ENCODE results near the gene LRRC4. TPM values are rescaled to one million over a fixed set of nuclear protein-coding genes. Genes with fewer than 3 reads are reported as not detected.

The LRRC4 gene
- total RNA-seq, 1 donor from 2014 or later, result 16.7 TPM

GRCh38 chr7:128059143-128059988 lies 28.1 kb upstream of the LRRC4 start:
- ATAC-seq, result no peak

DNA sequence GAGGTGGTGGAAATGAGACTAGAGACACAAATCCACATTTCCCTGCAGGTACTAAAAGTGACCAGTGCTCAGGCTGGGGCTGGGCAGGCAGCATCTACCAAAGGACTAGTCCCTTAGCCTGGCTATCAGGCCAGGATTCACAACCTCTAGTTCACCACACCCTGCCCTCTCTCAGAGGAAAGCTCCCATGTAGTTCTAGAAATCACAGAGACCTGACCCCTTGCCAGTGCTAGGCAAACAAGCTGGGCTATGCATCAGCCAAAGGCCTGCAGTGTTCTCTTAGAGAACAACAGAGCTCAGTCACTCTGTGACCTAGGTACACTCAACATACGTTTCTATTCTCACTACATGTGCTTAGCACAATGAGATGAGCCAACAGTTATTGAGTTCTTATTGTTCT lies 26.7 kb upstream of the LRRC4 start:
- no peak for ATAC-seq

- no peak for ATAC-seq
These were observed 25.7 kb upstream of the LRRC4 start for GRCh38 chr7:128056901-128057300.

DNA sequence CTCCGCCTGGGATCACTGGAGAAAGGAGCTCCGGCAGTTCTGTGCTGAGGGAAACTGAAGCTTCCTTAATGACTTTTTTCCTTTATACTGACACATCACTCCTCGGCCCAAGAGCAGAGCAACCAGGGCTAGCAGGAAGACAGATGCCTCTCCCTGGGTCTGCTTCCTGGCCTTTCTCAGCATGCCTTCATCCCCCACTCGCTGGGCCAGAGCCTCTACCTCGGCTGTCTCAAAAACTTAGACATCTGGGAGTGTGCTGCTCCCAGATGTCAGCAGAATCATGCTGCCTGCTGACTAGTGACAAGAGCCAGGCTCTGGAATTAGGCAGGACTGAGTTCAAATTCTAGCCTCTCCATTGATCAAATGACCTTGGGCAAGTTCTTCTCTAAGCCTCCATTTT lies 24.4 kb upstream of the LRRC4 start:
- ATAC-seq, result no peak

GRCh38 chr7:128054511-128054910 lies 23.3 kb upstream of the LRRC4 start:
- no peak for ATAC-seq

DNA sequence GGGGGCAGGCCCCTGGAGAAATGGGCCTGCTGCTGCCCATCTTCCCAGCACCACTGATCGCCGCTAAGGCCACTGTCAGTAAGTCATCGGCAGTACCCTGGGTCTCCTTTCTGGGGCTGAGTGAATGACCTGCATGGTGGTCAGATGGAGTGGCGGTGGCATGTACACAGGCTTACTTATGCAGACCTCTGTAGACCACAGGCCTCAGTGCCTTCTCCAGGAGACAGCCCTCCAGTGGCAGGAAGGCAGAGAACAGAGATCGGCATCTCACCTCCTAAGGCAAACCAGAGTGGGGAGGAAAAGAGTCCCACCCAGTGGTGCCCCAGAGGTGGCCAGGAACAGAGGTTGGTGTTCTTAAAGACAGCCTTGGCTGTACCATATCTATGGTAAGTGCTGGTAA lies 22.8 kb upstream of the LRRC4 start:
- ATAC-seq, result no peak

- ATAC-seq, result no peak
These were observed 21.8 kb upstream of the LRRC4 start for GRCh38 chr7:128053023-128053422.

DNA sequence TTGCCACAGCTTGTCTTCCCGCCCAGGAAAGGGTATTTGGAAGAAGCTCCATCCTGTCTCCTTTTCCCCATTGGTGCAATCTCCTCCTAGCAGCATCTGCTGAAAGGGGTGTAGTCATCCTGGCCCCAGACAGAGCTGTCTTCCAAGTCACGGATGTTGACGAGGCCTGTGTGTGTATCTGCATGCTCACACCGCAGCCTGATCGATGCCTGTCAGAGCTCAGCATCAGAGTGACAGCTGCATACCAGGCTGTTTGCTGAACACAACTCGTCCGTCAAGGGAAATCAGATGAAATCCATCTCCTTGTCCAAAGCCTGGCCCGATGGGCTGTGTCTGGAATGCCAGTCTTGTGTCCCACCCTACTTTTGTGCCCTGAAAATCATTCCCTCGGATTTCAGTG lies 21.2 kb upstream of the LRRC4 start:
- no peak for ATAC-seq

DNA sequence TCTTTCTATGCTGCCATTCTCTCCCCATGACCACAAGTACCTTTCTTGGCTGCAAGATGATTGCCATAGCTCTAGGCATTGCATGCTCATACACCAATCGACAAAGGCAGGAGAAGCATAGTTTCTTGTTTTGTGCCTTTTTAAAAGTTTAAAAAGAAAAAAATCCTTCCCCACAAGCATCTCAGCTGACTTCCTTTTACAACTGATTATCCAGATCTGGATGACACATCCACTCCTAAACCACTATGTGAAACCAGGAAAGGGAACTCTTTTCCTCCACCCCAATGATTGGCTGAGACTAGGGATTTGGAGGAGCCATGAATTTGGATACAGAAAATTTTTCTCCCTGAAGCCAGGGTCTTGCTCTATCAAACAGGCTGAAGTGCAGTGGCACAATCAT lies 14.5 kb upstream of the LRRC4 start:
- ATAC-seq, result no peak

DNA sequence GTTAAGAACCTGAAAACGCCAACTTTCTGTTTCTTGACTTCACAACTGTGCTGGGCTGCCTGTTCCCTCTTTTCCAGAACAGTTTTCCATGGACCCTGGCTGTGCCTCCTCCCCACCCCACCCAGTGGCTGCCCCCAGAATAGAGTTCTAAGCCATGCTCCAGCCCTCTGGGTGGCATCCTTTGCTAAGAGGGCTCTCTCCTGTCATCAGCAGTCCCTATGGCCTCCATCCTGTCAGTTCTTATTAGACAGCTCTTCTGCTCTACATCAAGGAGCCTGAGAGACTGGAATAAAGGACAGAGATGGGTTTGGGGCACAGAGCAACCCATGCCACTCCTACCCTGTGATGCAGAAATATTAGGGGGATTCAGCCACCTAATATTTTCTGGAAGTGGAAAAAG lies 13.9 kb upstream of the LRRC4 start:
- no peak for ATAC-seq

GRCh38 chr7:128044064-128044463 lies 12.8 kb upstream of the LRRC4 start:
- ATAC-seq, result no peak

DNA sequence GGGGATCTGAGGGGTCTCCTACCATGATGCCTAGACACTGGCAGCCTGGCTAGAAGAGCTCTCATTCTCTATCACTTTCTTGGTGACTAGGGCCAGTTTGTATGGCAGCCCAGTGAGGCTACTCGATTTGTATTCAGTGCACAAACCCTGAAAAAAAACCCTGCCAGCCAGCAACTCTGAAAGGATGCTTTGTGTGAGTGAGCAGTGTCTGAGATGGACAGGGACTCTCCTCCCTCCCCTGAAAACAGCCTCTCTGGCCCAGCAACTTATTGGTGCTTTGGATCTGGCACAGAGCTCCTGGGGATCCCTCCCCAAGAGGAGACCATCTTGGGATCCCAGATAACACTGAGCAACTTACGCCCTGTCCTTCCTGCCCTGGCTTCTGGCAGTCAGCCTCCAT lies 10.8 kb upstream of the LRRC4 start:
- ATAC-seq, result no peak

DNA sequence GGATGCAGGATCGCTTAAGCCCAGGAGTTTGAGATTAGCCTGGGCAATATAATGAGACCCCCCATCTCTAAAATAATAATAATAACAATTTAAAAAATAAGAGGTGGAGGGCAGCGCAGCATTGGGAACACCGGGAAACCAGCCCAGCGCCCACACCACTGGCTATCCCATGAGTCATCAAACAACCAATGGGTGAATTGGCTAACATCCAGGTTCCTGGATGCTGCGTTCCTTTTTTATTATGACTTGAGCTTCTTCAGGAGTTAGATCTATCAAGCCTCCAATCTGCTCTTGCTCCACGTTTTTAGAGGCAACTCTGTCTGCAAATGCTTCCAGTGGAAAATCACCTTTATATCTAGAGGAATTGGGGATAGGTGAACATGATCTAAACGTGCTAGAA lies 10.0 kb upstream of the LRRC4 start:
- ATAC-seq, result no peak

DNA sequence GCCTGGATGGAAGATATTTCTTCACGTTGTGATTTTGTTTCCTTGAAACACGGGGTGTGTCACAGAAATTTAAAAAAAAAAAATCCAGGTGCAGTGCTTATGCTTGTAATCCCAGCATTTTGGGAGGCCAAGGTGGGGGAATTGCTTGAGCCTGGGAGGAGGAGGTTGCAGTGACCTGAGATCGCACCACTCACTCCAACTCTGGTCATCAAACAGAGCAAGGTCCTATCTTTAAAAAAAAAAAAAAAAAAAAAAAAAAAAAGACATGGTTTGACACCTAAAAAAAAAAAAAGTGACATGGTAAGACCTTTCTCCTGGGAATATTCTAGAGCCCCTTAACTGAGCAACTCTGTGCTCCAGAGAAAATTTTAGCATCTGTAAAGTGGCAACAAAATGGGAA lies 9.0 kb upstream of the LRRC4 start:
- ATAC-seq, result no peak

- ATAC-seq, result no peak
These were observed 8.3 kb upstream of the LRRC4 start for GRCh38 chr7:128039544-128039953.

DNA sequence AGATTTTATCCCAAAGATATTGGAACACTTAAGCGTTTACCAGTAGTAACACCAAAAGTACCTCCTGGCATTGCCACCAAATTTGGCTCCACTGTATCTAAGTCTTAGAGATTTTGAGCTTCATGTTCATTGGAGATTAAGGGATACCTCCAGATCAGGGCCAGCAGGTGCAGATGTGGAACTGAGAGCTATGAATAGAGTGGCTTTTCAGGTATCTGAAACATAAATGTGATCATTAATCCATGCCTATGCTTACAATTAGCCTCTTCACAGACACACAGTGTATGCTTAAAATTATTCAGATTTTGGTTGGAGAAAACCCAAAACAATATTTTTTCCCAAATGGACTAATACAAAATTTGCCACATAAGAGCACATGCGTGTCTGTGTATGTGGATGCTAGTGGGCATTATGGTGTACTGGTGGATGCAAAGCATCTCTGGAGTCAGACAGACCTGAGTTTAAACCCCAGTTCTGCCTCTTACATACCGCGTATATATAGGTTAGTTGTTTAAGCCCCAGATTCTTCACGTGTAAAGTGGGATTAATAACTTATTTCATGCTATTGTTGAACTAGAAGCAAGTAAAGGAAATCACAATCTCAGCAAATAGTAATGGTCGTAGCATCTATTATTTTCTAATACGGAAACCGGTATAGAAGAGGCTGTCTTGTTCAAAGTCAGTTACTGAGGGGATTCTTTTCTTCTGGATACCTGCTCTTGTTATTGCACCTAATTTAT lies 6.8 kb upstream of the LRRC4 start:
- no peak for ATAC-seq

- ATAC-seq, result no peak
These were observed 5.8 kb upstream of the LRRC4 start for GRCh38 chr7:128037081-128037480.

DNA sequence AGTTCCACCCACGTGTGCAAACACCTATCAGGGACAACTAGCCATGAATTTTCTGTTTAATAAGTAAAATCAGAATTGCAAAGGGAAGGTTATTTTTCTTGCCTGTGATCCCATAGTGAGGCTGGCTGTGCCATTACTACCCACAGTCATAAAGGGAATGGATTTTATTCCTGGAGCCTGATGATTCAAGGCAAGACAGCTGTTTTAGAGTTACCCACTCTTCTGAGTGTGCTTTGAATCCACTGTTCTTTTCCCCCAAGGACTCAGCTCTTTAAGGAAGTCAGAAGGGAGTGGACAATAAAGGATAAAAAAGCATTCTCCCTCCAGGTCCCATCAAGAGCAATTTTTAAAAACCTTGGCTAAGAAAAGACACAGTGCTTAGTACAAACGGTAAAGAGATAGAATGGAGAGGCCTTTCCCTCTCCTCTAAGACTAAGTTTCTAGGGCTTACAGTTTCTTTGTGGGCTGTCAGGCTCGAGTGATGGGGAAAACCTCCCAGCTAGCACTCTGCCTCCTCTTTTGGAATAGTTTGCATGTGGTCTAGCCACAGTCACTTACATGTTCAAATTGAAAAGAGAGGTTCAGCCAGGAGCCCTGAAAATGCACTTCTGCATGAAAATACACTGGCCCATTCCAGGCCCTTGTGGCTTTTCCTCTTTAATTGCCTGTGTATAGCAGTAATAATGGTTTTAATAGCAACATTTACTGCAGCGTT lies 5.1 kb upstream of the LRRC4 start:
- ATAC-seq, result no peak

- ATAC-seq, result no peak
These were observed 4.5 kb upstream of the LRRC4 start for GRCh38 chr7:128035712-128036111.

GRCh38 chr7:128034825-128035224 lies 3.6 kb upstream of the LRRC4 start:
- no peak for ATAC-seq

GRCh38 chr7:128033246-128033645 lies 2.0 kb upstream of the LRRC4 start:
- no peak for ATAC-seq

DNA sequence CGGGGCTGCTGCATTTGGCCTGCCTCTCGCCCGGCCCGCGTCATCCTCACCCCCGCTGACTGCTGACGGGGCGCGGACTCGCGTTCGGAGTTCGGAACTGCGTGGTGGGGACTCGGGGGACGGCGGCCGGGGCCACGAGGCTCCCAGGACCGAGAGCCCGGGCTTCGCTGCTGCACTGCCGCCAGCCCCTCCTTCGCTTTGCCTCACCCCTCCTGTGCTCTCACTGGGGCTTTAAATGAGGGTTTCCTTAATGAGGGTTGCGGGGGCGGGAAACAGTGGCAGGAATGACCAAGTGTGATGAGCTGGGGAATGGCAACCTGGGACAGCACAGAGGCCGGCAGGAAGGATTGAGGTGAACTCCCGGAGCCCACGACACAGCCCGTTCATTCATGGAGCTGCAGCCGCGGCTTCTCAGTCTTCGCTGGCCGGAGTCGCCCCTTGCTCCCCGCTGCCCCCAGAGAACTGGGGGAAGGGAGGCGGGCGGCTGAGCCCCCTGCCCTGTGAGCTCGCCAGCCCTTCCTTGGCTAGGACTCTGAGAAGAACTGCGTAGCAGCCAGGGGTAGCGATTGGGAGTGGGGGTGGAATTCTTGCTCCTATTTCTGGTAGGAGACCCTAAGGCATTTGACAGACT lies 1.5 kb upstream of the LRRC4 start:
- peak; percentile 1 for ATAC-seq
